Choroid plexus epithelial cell (primary cell): Measurements from ENCODE around the gene SOCS1.

Experiments
- DNase-seq: peaks from one replicate; pipeline ENCODE4 v3.0.0-alpha.2; 2010; ENCODE audit warnings: low read depth
- H3K4me3 ChIP-seq: 2 replicates; pipeline ENCODE4 v1.5.1; 2011; ENCODE audit warnings: low read depth, mild to moderate bottlenecking, control low read depth, low read length, moderate library complexity
- CTCF ChIP-seq: conservative IDR thresholded peaks from 2 replicates; pipeline ENCODE4 v1.5.1; 2011; ENCODE audit warnings: low read depth, mild to moderate bottlenecking, control low read depth, inconsistent platforms, low read length, moderate library complexity

The SOCS1 gene

GRCh38 chr16:11259655-11260595, 3.9 kb upstream of the SOCS1 start:
- TF ChIP-seq CTCF: no peak
- H3K4me3 ChIP-seq: no peak overlapping the region
- no peak for DNase-seq

- H3K4me3 ChIP-seq: no peak overlapping the region
- peak; percentile 37 for DNase-seq
- TF ChIP-seq CTCF: no peak
Observed at GRCh38 chr16:11258553-11259492, 2.8 kb upstream of the SOCS1 start.

- peak; percentile 90 for DNase-seq
- peak overlapping the region; percentile 84 for H3K4me3 ChIP-seq
- TF ChIP-seq CTCF: peak; percentile 88
Observed at GRCh38 chr16:11257131-11257938, 1.3 kb upstream of the SOCS1 start.

- TF ChIP-seq CTCF: no peak
- peak overlapping the region; percentile 84 for H3K4me3 ChIP-seq
- DNase-seq: peak; percentile 31
Observed at GRCh38 chr16:11256661-11257130, 692 bp upstream of the SOCS1 start.

GRCh38 chr16:11254913-11255736, 879 bp downstream of the SOCS1 start:
- H3K4me3 ChIP-seq: peak overlapping the region; percentile 84
- DNase-seq: peak; percentile 61
- TF ChIP-seq CTCF: no peak
